Choroid plexus epithelial cell (primary cell): ENCODE measurements around the gene RETNLB.
A peak's percentile ranks its signal among the peaks of the same experiment; 100 is the strongest.

ENCODE experiments used
- DNase-seq: peaks from one replicate; pipeline ENCODE4 v3.0.0-alpha.2; 2010; ENCODE audit warnings: low read depth
- H3K4me3 ChIP-seq: 2 replicates; pipeline ENCODE4 v1.5.1; 2011; ENCODE audit warnings: low read depth, mild to moderate bottlenecking, control low read depth, low read length, moderate library complexity
- TF ChIP-seq, protein P1 (sequence below): conservative IDR thresholded peaks from 2 replicates; pipeline ENCODE4 v1.5.1; 2011; ENCODE audit warnings: low read depth, mild to moderate bottlenecking, control low read depth, inconsistent platforms, low read length, moderate library complexity

Gene RETNLB

DNA sequence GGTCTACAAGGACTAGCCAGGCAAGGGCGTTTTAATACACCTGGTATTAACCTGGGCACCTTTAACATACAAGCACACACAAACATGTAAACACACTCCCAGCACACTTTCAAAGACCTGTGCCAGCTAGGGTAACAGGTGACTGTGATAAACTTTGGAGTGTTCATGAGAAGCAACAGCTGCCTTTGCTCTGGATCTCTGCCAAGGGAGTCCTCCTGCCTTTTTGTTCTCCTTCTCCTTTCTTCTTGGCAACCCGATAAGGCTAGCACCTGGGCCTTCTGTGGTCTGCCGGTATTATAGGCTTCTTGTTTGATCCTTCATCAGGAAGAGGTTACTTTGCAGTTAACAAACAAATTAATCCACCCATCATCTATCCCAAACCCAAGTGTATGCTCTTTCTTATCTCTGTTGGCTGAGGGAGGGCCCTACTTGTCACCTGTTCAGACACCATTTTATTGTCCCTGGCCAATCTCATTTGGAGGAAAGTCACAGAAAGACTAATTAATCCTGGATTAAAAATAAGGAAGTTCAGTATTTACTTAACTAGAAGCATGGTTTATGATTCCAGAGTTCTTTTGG is at the start of gene RETNLB:
Gene RETNLB, minus strand, starts transcription at position 7 of the 579 bp plus-strand sequence. CDS start 225 bp downstream, outside the sequence.
- H3K4me3 ChIP-seq: no peak within 1 kb of the TSS
- TF ChIP-seq, protein P1, sequence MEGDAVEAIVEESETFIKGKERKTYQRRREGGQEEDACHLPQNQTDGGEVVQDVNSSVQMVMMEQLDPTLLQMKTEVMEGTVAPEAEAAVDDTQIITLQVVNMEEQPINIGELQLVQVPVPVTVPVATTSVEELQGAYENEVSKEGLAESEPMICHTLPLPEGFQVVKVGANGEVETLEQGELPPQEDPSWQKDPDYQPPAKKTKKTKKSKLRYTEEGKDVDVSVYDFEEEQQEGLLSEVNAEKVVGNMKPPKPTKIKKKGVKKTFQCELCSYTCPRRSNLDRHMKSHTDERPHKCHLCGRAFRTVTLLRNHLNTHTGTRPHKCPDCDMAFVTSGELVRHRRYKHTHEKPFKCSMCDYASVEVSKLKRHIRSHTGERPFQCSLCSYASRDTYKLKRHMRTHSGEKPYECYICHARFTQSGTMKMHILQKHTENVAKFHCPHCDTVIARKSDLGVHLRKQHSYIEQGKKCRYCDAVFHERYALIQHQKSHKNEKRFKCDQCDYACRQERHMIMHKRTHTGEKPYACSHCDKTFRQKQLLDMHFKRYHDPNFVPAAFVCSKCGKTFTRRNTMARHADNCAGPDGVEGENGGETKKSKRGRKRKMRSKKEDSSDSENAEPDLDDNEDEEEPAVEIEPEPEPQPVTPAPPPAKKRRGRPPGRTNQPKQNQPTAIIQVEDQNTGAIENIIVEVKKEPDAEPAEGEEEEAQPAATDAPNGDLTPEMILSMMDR: no peak
- DNase-seq: no peak

DNA sequence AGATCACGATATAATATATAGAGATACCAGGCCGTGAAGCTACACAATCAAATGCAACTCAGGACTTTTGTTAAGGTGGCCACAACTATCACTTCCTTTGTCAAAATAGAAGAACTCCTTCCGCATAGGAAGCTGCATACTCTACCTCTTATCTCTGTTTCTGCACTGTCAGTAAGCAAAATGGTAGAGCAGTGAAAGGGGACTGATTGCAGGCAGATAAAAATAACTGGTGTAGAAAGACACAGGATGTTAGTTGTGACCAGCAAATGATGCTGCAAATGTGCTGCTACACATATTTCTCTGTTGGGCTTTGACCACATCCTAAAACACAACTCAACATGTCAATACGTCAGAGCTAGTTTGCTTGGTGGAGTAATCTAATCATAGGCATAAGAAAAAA is 49.1 kb upstream of the RETNLB start:
- TF ChIP-seq, protein P1: no peak
- no peak overlapping the region for H3K4me3 ChIP-seq
- no peak for DNase-seq

DNA sequence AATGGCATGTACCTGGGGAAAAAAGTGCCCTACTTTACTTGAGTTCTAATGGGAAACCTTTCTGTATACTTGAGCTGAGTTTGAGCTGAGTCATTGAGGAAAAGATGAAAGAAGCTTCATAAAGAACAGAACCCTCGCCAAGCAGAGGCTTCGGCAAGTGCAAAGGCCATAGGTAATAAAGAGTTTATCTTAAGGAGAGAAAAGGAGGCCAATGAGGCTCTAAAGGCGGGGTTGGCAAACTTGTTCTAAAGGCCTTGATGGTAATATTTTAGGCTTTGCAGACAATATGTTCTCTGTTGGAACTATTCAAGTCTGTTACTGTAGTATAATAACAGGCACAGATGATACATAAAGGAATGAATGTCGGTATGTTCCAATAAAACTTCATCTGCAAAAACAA is 47.8 kb upstream of the RETNLB start:
- no peak for DNase-seq
- no peak overlapping the region for H3K4me3 ChIP-seq
- TF ChIP-seq, protein P1: no peak

DNA sequence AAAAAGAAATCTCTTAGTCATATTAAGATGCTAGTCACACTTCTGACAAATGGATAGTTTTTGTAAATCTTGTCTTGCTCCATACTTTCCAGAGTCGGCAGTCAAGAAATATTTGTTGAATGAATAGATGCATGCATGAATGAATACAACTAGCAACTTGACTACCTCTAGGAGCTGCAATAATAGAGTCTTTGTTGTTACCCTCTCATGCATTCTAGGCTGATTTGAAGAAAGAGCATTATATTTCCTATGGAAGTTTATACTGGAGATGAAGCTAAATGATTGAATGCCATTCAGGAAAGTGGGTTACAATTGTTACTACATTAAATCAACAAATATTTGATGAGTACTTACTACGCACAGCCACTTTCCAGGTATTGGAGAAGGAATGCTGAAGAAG is 47.2 kb upstream of the RETNLB start:
- TF ChIP-seq, protein P1: no peak
- peak; percentile 2 for DNase-seq
- no peak overlapping the region for H3K4me3 ChIP-seq

DNA sequence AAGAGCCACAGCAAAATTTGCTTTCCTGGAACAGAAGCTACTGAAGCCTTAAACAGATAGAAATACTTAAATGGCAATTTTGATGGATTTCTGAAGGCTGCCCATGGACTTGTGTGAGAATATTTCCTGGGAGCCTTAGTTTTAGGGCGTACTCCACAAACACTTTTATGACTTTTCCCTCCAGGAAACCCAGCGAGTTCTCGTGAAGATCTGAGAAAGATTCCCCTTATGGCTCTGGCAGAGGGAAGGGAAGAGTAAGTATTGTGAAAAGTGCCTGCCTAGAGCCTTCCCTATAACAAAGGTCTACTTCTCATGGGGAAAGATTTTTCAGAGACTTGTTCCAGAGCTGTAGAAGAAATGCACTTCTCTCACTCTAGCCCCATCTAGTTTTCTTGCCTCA is 34.3 kb upstream of the RETNLB start:
- TF ChIP-seq, protein P1: no peak
- DNase-seq: no peak
- no peak overlapping the region for H3K4me3 ChIP-seq

DNA sequence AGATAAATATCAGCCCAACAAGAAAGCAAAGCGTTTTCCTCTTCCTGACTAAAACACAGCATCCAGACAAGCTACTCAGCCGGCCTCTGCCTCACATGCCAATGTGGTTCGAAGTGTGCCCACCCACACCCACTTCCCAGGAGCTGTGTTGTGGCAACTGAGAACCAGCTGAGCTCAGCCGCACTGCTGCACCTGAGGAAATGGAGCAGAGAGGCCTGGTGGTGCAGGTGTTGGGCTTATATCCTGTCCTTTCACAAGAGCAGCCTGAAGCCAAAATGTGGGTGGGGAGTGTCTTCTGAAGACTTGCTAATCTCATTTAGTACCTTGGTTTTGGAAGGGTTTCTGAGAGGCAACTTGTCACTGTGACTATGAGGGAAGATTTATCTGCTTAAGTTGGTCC is 23.0 kb upstream of the RETNLB start:
- H3K4me3 ChIP-seq: no peak overlapping the region
- no peak for DNase-seq
- TF ChIP-seq, protein P1: no peak

DNA sequence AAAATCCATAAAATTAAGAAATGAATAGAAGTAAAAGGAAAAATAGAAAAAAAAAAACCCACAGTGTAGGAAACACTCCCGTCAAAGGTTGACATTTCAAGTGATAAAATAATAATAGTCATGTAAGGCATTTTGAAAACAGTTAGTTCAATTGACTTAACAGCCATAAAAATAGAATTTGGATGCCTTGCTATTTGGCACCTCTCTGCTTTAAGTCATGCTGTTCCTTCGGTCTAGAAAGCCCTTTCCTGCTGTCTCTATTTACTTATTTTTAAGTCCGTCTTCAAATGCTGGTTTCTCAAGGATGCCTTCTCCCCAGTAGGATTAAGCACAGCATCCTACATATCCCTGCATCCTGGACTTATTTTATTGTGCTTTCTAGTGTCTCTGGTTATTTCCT is 22.3 kb upstream of the RETNLB start:
- TF ChIP-seq, protein P1: no peak
- no peak overlapping the region for H3K4me3 ChIP-seq
- DNase-seq: no peak
